ENCODE results near the gene TRHDE. TPM values are rescaled to one million over a fixed set of nuclear protein-coding genes. Genes with fewer than 3 reads are reported as not detected.

TRHDE gene
- polyA plus RNA-seq, 1 donor from 2014 or later: 20.6 TPM

DNA sequence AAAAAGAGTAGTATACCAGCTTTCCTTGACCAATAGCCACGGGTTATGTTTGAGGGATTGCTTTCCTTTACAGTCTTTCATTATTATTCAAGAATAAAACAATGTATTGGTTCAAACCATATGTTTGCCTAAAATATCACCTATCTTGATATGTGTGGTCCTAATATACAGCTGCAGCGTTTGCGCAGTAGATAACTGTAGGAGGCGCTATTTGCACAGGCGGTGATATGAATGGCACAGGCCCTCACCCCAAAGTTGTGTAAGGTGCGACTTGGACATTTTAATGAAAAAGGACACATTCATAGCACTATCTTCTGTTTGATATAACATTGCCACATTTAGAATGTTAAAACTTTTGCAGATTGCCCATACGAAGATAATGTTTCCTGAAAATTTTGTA, 298.4 kb downstream of the TRHDE start:
- no peaks in the 10 kb centered on the region for H3K79me2 ChIP-seq (replicated peaks; ENCODE audit: insufficient read depth, low read length)
- no peaks in the 10 kb centered on the region for H3K27me3 ChIP-seq (ENCODE audit: insufficient read depth, low read depth, low read length)
- no peak overlapping the region for H3K9ac ChIP-seq (ENCODE audit: low read length)
- no peaks in the 10 kb centered on the region for H3F3A ChIP-seq (ENCODE audit: insufficient read depth, low read length, poor library complexity, severe bottlenecking)
- H3K36me3 ChIP-seq (ENCODE audit: insufficient read depth, low read length): no peaks in the 10 kb centered on the region
- no peak overlapping the region for H3K4me2 ChIP-seq (ENCODE audit: low read length)
- no peaks in the 10 kb centered on the region for H3K9me2 ChIP-seq (ENCODE audit: insufficient read depth, low read length)
- H3K4me3 ChIP-seq (ENCODE audit: low read length): no peak overlapping the region
- no peak overlapping the region for H2AFZ ChIP-seq (ENCODE audit: low read depth, low read length)
- H3K9me3 ChIP-seq (ENCODE audit: low read length): no peaks in the 10 kb centered on the region
- H3K27ac ChIP-seq (ENCODE audit: low read length): no peak overlapping the region
- TF ChIP-seq CTCF (IDR thresholded peaks at IDR 0.05; ENCODE audit: poor library complexity, severe bottlenecking) (no peak), MXI1 (conservative IDR thresholded peaks at IDR 0.05; ENCODE audit: poor library complexity, severe bottlenecking) (no peak), POLR2AphosphoS5 (IDR thresholded peaks at IDR 0.05) (no peak), EP300 (conservative IDR thresholded peaks at IDR 0.05; ENCODE audit: poor library complexity, severe bottlenecking) (no peak), EZH2 (IDR thresholded peaks at IDR 0.05; ENCODE audit: borderline replicate concordance, insufficient read depth, low read length, poor library complexity, severe bottlenecking) (no peak), TAF1 (IDR thresholded peaks at IDR 0.05; ENCODE audit: low read depth) (no peak), REST (IDR thresholded peaks at IDR 0.05; ENCODE audit: borderline replicate concordance) (no peak), SMC3 (conservative IDR thresholded peaks at IDR 0.05; ENCODE audit: poor library complexity) (no peak), RAD21 (conservative IDR thresholded peaks at IDR 0.05) (no peak)
- no peaks in the 10 kb centered on the region for H4K20me1 ChIP-seq (ENCODE audit: insufficient read depth)

GRCh38 chr12:72574138-72574537, 302.0 kb downstream of the TRHDE start:
- Histone ChIP-seq H3K36me3 (ENCODE audit: insufficient read depth, low read length) (no peaks in the 10 kb centered on the region), H3F3A (ENCODE audit: insufficient read depth, low read length, poor library complexity, severe bottlenecking) (no peaks in the 10 kb centered on the region), H3K9me3 (ENCODE audit: low read length) (no peaks in the 10 kb centered on the region), H2AFZ (ENCODE audit: low read depth, low read length) (no peak overlapping the region), H3K4me2 (ENCODE audit: low read length) (no peak overlapping the region), H3K9ac (ENCODE audit: low read length) (no peak overlapping the region), H3K79me2 (replicated peaks; ENCODE audit: insufficient read depth, low read length) (no peaks in the 10 kb centered on the region), H3K9me2 (ENCODE audit: insufficient read depth, low read length) (no peaks in the 10 kb centered on the region), H3K27ac (ENCODE audit: low read length) (no peak overlapping the region), H3K27me3 (ENCODE audit: insufficient read depth, low read depth, low read length) (no peaks in the 10 kb centered on the region), H4K20me1 (ENCODE audit: insufficient read depth) (no peaks in the 10 kb centered on the region), H3K4me3 (ENCODE audit: low read length) (no peak overlapping the region)
- TF ChIP-seq POLR2AphosphoS5 (IDR thresholded peaks at IDR 0.05) (no peak), RAD21 (conservative IDR thresholded peaks at IDR 0.05) (no peak), EZH2 (IDR thresholded peaks at IDR 0.05; ENCODE audit: borderline replicate concordance, insufficient read depth, low read length, poor library complexity, severe bottlenecking) (no peak), REST (IDR thresholded peaks at IDR 0.05; ENCODE audit: borderline replicate concordance) (no peak), TAF1 (IDR thresholded peaks at IDR 0.05; ENCODE audit: low read depth) (no peak), SMC3 (conservative IDR thresholded peaks at IDR 0.05; ENCODE audit: poor library complexity) (no peak), CTCF (IDR thresholded peaks at IDR 0.05; ENCODE audit: poor library complexity, severe bottlenecking) (no peak), EP300 (conservative IDR thresholded peaks at IDR 0.05; ENCODE audit: poor library complexity, severe bottlenecking) (no peak), MXI1 (conservative IDR thresholded peaks at IDR 0.05; ENCODE audit: poor library complexity, severe bottlenecking) (no peak)
